GM12874 (cell line): ENCODE data around the gene RPH3AL.

Experiments used
- TF ChIP-seq, protein P1 (sequence below): IDR thresholded peaks from 2 replicates; pipeline ENCODE4 v1.5.1; 2011; ENCODE audit warnings: low read depth, mild to moderate bottlenecking, control low read depth, low read length, moderate library complexity; ENCODE audit not compliant: insufficient read depth

Gene RPH3AL

DNA sequence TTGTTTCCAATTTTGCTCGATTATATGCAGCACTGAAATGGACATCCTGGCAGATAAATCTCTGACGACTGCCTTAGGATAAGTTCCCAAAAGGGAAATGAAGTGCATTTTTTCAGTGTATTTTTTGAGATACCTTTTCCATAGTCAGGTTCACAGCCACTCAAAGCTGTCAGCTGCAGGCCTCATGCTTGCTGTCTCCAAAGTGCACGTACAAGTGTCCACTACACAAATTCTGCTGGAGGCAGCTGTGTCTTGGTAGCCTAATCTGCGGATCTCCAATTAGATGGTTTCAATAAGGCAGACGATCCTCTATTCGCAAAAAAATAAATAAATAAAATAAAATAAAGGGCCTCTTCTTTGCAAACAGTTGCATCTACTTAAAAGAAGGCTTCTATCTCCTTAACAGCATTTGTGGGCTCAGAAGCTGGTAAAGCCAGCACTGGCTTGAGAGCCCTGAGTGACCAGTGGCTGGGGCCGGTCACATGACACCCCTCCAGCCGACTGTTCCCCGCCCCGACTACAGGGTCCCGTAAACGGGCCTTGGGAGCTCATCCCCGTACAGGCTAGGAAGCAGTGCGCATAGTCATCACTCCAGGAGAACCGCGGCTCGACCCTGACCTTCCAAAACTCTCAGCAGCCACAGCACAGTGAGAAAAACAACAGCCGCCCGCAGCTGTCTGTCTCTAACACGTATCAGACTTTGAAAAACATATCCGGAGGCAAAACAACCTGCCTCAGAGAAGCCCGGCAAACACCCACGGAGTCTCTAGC is 18.8 kb downstream of the RPH3AL start:
- TF ChIP-seq, protein P1, sequence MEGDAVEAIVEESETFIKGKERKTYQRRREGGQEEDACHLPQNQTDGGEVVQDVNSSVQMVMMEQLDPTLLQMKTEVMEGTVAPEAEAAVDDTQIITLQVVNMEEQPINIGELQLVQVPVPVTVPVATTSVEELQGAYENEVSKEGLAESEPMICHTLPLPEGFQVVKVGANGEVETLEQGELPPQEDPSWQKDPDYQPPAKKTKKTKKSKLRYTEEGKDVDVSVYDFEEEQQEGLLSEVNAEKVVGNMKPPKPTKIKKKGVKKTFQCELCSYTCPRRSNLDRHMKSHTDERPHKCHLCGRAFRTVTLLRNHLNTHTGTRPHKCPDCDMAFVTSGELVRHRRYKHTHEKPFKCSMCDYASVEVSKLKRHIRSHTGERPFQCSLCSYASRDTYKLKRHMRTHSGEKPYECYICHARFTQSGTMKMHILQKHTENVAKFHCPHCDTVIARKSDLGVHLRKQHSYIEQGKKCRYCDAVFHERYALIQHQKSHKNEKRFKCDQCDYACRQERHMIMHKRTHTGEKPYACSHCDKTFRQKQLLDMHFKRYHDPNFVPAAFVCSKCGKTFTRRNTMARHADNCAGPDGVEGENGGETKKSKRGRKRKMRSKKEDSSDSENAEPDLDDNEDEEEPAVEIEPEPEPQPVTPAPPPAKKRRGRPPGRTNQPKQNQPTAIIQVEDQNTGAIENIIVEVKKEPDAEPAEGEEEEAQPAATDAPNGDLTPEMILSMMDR = no peak

DNA sequence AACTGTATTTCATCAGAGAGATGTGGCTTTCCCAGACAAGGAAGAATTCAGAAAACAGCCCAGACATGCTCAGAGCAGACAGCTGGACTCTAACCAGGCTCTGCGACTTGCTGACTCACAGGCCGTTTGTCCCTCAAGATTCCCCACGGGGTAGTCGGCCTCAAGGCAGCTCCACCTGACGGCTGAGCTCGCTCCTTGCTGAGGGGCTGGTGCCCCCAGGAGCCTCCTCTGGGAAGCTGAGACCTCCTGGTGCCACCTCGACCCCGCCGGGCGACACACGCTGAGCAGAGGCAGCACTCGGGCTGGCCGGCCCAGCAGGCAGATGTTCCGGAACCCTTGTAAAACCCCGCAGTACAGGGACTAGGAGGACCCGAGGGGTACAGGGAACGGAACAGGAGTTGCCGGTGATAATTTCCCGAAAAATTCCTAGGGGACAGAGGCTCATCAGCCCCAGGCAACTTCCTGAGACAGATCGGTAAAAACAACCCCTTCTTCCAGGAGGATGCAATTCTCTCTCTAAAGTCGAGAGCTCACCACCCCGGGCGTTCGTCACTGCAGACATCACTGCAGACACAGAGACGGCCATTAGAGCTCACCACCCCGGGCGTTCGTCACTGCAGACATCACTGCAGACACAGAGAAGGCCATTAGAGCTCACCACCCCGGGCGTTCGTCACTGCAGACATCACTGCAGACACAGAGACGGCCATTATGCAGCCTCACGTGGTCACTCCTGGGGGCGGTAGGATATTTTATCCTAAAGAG is 19.9 kb downstream of the RPH3AL start:
- TF ChIP-seq, protein P1 = no peak

DNA sequence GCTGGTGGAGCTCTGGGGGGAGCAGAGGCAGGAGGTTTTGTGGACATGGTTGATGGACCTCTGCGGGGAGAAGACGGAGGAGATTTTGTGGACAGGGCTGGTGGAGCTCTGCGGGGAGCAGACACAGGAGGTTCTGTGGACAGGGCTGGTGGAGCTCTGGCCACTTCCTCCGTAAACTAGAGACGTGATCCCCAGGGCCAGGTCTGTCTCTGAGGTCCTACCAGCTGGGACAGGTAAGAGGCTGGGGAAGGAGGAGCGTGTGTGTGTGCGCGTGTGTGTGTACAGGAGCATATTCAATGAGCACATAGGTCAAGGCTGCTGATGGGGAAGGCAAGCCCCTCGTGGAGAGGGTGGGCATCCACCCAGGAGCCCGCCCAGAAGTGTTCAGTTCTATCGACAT is 20.6 kb downstream of the RPH3AL start:
- TF ChIP-seq, protein P1 = no peak

DNA sequence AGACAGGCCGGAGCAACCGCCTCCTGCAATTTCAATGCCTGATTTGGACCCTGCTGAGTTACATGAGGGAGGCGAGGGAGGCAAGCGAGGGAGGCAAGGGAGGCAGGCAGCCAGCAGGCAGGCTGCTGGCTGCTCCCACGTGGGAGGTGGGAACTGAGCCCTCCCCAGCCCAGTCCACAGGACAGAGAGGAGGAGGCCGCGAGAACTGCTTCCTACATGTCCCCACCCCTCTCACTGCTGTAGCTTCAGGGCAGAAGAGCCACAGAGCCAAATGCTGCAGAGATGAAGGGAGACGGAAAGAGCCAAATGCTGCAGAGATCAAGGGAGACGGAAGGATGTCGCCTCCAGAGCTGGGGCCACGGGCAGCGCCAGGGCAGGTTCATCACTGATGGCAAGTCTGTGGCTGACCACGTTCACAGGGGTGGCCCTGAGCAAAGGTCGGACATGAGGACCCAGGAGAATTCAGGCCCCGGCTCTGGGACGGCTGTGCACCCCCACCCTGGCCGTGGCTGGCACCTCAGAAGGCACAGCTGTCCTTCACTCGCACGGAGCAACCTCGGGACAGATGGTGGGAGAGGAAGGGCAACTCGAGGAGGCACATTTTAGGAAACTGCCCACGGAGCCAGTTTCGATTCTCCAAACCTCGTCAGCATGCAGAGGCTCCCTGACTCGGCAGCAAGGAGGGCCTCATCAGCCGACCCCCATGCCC is 21.5 kb downstream of the RPH3AL start:
- TF ChIP-seq, protein P1 = no peak

DNA sequence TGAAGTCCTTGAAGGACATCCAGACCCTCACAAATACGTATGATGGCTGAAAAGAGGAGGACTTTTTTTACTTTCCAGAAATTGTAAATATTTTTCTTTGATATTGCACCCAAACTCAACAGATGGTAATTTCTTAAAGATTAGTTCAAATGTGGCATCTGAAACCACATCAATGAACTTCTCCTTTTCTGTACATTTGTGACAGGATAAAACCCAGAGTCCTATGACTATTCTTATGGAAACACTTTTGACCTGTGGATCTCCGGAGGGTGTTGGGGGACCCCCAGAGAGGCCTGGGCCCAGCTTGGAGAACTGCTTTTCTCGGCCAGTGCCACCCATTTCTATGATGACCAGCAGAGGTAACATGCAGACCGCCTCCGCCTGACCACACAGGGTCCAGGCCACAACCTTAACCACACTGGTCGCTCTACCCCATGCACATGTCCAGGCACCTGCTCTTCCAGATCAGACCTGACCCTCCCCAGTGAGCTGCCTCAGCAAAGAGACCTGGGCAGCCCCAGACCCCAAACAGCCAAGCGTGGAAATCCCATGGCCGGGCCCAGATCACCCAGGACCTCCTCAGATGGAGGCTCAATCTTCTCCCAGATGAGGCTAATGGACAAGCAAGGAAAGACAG is 22.7 kb downstream of the RPH3AL start:
- TF ChIP-seq, protein P1 = no peak

DNA sequence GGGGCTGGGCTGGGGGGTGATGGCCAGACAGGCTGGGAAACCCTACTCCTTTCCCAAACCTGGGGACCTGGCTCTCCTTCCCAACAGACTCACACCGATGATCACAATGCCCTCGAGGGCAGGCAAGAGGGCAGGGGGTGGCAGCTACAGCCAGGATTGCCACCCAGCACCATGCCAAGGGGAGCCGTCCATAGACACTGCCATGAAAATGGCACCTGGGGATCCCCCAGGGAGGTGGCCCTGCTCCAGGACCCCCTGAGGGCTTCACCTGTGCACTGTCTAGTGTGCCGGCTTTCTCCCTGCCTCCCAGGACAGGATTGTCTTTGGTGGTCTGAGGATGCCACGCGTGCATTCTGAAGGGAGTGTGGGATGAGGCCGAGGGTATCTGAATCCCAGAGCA is 24.6 kb downstream of the RPH3AL start:
- TF ChIP-seq, protein P1 = no peak

DNA sequence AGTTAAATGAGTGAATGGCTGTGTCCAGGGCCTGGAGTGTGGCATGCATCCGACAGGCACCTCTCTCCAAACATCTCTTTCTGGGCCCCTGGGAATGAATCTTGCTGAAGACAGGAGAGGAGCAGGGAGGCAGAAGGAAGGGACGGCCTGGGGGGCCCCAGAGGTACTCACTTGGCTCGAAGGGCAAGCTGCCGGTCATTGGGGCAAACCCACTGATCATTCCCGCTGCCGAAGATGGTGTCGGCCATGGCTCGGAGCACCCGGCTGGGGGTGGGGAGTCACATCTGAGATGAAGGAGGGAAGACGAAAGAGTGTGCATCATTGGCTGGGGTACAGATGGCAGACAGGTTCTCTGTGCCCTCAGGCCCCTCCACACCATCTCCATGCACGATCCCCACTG is 25.3 kb downstream of the RPH3AL start:
- TF ChIP-seq, protein P1 = no peak
